CD4-positive, alpha-beta T cell treated with Interleukin-15 for 4 hours (primary cell): ENCODE results near the gene SRD5A3.
A peak's percentile ranks its signal among the peaks of the same experiment; 100 is the strongest.

Experiments used
- DNase-seq: peaks from one replicate; pipeline ENCODE4 v3.0.0-alpha.2; 2020; ENCODE audit warnings: low spot score

SRD5A3 gene

GRCh38 chr4:55376698-55377097, 30.7 kb downstream of the SRD5A3 start:
- DNase-seq = no peak

DNA sequence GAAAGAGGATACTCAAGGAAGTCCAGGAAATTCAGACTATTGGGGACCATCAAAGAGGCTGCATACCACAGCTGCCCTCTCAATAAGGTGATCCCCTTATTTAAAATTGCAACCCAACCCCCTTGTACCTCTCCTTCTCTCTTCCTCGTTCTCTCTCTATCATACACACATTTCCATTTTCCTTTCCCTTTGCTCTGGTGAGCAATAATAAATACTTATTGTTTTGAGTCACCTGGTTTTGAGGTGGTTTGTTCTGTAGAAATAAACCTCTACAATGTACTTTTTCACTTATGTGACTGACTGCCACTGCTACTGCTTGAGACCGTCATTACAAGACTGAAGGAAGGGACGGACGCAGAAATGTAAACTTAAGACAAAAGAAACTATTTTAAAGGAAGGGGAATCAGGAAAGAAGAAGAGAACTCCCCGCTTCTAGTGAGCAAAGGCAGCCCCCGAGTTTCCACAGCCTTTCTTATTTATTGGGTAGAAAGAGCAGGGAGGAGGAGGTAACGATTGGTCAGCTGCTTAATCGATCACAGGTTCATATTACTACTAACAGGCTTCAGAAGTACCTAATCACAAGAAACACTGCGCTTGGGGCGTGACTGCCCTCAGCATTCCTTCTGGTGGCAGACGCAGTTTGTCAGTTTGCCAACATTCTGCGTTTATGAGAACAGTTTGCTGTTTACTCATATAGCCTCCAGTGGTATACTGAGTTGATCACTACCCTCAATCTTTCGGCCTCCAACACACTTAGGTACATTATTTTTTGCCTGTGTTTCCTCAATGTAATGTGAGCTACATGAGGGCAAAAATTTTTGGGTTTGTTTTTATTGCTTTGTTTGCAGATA, 32.8 kb downstream of the SRD5A3 start:
- DNase-seq = no peak

- no peak for DNase-seq
These were observed 34.5 kb downstream of the SRD5A3 start for GRCh38 chr4:55380576-55380975.

GRCh38 chr4:55381502-55381901, 35.5 kb downstream of the SRD5A3 start:
- no peak for DNase-seq

GRCh38 chr4:55382488-55383003, 36.5 kb downstream of the SRD5A3 start:
- no peak for DNase-seq

GRCh38 chr4:55385201-55385649, 39.2 kb downstream of the SRD5A3 start:
- no peak for DNase-seq

DNA sequence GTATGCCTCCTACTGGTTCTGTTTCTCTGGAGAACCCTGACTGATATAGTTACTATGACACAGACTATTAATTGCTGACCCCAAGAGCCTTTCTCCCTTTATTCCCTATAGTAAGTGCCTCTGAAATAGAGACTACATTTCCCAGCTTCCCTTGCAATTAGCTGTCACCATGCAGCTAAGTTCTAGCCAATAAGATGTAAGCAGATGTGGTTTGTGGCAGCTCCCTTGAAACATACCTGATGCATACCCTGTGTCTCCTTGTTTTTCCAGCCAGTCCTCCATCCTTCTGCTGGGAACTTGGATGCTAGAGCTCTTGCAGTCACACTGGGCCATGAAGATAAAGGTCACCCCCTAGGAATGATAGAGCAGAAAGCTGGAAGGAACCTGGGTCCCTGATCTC, 40.0 kb downstream of the SRD5A3 start:
- no peak for DNase-seq

GRCh38 chr4:55386840-55387239, 40.8 kb downstream of the SRD5A3 start:
- no peak for DNase-seq

DNA sequence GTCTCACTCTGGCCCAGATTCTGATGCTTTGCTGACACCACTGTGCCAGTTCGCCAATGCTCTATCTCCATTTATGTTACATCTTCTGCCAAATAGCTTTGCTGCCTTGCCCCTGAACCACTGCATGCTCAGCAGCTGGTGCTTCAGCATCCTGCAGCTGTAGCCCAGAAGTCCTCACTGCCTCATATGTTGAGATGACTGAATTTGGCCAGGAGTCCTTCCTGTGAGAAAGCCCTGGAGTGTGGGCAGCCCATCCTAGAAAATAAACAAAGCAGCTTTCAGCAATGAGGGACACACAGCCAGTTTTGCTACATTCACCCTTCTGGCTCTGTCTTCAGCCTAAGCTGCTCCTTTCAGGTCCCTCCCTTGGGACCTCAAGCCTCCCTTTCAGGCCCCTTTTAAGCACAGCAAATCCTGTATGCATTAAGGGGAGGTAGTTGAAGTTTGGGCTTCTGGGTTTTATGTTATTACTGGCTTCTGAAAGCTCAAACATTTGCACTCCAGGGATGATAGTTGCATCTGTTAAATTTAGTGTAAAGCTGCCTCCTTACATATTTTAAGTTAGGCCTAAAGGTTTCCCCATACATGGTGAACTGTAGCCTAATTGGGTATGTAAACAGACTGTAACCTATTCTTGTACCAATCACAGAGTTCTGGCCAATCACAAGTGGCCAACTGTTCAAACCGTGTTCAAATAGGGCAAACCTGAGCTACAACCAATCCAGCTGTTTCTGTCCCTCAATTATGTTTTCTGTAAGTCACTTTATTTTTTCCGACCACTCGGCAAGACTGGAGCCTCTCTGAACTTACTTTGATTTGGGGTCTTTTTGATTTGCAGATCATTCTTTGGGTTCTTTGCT, 47.6 kb downstream of the SRD5A3 start:
- no peak for DNase-seq

DNA sequence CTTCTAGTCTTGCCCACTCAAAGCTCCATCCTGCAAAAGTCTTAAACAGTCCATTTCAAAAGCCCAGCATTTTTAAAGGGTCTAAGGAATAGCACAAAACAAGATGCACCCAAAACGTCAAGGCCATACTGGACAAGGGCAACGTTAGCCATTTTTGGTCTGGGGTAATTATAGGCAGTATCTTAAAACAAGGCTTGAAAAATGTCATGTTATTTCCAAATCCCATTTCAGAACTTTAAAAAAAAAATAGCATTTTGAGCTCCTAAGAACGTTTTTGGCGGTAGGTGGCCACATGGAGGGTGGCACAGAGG, 49.1 kb downstream of the SRD5A3 start:
- DNase-seq = no peak

GRCh38 chr4:55395529-55396307, 49.7 kb downstream of the SRD5A3 start, which contains the start of gene TMEM165:
TMEM165 (plus strand) TSS chr4:55395957; CDS start chr4:55396190, 233 bp downstream.
- DNase-seq = peak; percentile 86

GRCh38 chr4:55396308-55397125, 50.5 kb downstream of the SRD5A3 start:
- no peak for DNase-seq

- DNase-seq = no peak
These were observed 51.0 kb downstream of the SRD5A3 start for GRCh38 chr4:55397126-55397436.

GRCh38 chr4:55397520-55398321, 51.7 kb downstream of the SRD5A3 start:
- DNase-seq = no peak

DNA sequence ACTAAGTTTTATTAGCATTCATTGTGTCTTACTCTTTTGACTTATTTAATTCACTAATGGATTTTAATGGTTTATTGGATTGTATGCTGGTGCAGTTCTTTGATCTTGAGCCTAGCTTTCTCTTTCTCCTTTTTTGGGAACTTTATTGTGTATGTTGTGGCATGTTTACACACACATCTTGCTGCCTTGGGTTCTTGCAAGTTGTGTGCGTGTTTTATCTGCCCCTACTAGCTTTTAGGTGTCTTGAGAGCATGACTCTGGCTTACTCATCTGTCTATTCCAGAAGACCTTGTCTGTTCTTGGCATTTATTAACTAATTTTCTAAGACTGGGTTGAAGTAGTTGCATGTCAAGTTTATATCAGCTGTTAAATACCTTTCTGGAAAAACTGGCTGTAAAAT, 52.4 kb downstream of the SRD5A3 start:
- DNase-seq = no peak

- no peak for DNase-seq
These were observed 52.9 kb downstream of the SRD5A3 start for GRCh38 chr4:55398966-55399365.

GRCh38 chr4:55399581-55399980, 53.5 kb downstream of the SRD5A3 start:
- DNase-seq = no peak

- DNase-seq = no peak
These were observed 59.0 kb downstream of the SRD5A3 start for GRCh38 chr4:55405073-55405472.

DNA sequence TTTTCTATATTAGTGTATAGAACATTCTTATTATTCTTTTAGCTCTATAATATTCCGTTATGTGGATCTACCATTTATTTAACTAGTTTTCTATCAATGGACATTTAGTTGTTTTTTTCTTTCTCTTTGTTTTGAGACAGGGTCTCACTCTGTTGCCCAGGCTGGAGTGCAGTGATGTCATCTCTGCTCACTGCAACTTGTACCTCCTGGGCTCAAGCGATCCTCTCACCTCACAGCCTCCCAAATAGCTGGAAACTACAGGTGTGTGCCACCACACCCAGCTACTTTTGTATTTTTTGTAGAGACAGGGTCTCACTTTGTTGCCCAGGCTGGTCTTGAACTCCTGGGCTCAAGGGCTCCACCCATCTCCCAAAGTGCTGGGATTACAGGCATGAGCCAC, 60.5 kb downstream of the SRD5A3 start:
- DNase-seq = no peak

GRCh38 chr4:55407119-55407518, 61.1 kb downstream of the SRD5A3 start:
- DNase-seq = no peak

GRCh38 chr4:55407764-55408163, 61.7 kb downstream of the SRD5A3 start:
- DNase-seq = no peak
